DOHH2 (cell line): ENCODE results near the gene EML5.

ENCODE experiments used
- CTCF ChIP-seq: fragments of 200-600 bp; sonication (generic); IDR thresholded peaks from one replicate; pipeline ENCODE4 v1.5.1; 2014; ENCODE audit warnings: antibody characterized with exemption, mild to moderate bottlenecking, low read depth, low read length; ENCODE audit not compliant: poor library complexity, severe bottlenecking
- EZH2phosphoT487 ChIP-seq: fragments of 200-600 bp; sonication (generic); IDR thresholded peaks from 2 replicates; pipeline ENCODE4 v1.6.1; 2017; ENCODE audit warnings: borderline replicate concordance, mild to moderate bottlenecking, antibody characterized with exemption, low read length, moderate library complexity, mixed read lengths

- TF ChIP-seq CTCF (no peak), EZH2phosphoT487 (no peak)
Observed at GRCh38 chr14:88818018-88818417, 25.3 kb upstream of the EML5 start.
